Measurements from ENCODE around the gene ACACA. TPM values are rescaled to one million over a fixed set of nuclear protein-coding genes. Genes with fewer than 3 reads are reported as not detected.

Gene ACACA
- total RNA-seq, 4 donors from 2014 or later, result 28.7 to 72.7 (median 42.2) TPM

- ATAC-seq (ENCODE audit: low FRiP score) (no peak), DNase-seq (ENCODE audit: low spot score) (no peak)
- no peak for TF ChIP-seq CTCF (IDR thresholded peaks at IDR 0.05)
These were observed 289.1 kb downstream of the ACACA start for GRCh38 chr17:37117373-37118142.

GRCh38 chr17:37116671-37117185 is 289.9 kb downstream of the ACACA start:
- TF ChIP-seq CTCF (IDR thresholded peaks at IDR 0.05), result no peak
- no peak for DNase-seq (ENCODE audit: low spot score)

GRCh38 chr17:37111329-37111728 is 295.3 kb downstream of the ACACA start:
- ATAC-seq (ENCODE audit: low FRiP score) (no peak), DNase-seq (ENCODE audit: low spot score) (no peak)
- no peak for TF ChIP-seq CTCF (IDR thresholded peaks at IDR 0.05)

More at GRCh38 chr17:37116671-37117185, 289.9 kb downstream of the ACACA start:
- no peak for ATAC-seq (ENCODE audit: low FRiP score)

GRCh38 chr17:37110746-37111145 is 295.9 kb downstream of the ACACA start:
- no peak for TF ChIP-seq CTCF (IDR thresholded peaks at IDR 0.05)
- no peak for DNase-seq (ENCODE audit: low spot score)
- ATAC-seq (ENCODE audit: low FRiP score), result no peak

GRCh38 chr17:37109731-37110710 is 296.6 kb downstream of the ACACA start:
- ATAC-seq (ENCODE audit: low FRiP score) (no peak), DNase-seq (ENCODE audit: low spot score) (no peak)
- TF ChIP-seq CTCF (IDR thresholded peaks at IDR 0.05), result no peak

- no peak for ATAC-seq (ENCODE audit: low FRiP score)
- no peak for DNase-seq (ENCODE audit: low spot score)
- no peak for TF ChIP-seq CTCF (IDR thresholded peaks at IDR 0.05)
These were observed 297.5 kb downstream of the ACACA start for GRCh38 chr17:37109106-37109505.
